WTC11 (cell line): Measurements from ENCODE around the gene INO80. TPM values are rescaled to one million over a fixed set of nuclear protein-coding genes. Genes with fewer than 3 reads are reported as not detected.

Experiments used
- ATAC-seq: fragments of 200-7000 bp; cut with Tn5 transposase; 2 replicates; pipeline ENCODE4 v1.10.0; 2021; ENCODE audit warnings: mild to moderate bottlenecking, moderate library complexity
- CTCF ChIA-PET: fragments of 300-600 bp; sonication (Branson Sonifier 250); formaldehyde crosslinking; loops from one replicate; lab custom pipeline; 2021; ENCODE audit warnings: antibody characterized with exemption; lab: Charles Lee
- POLR2A ChIA-PET: fragments of 350-600 bp; sonication (Branson Sonifier 250); formaldehyde crosslinking; loops from one replicate; lab custom pipeline; 2021; ENCODE audit warnings: antibody characterized with exemption; lab: Charles Lee
- DNase-seq: peaks from one replicate; pipeline ENCODE4 v3.0.0; 2021; ENCODE audit warnings: low spot score
- H3K27ac Mint-ChIP-seq: 2 replicates; pipeline ENCODE4 v1.8.0; 2021; ENCODE audit warnings: mixed read lengths
- H3K27me3 Mint-ChIP-seq: 2 replicates; pipeline ENCODE4 v1.8.0; 2021; ENCODE audit warnings: low read depth, mild to moderate bottlenecking, moderate library complexity, mixed read lengths
- H3K36me3 Mint-ChIP-seq: 2 replicates; pipeline ENCODE4 v1.8.0; 2021; ENCODE audit warnings: mixed read lengths
- H3K4me1 Mint-ChIP-seq: 2 replicates; pipeline ENCODE4 v1.8.0; 2022; ENCODE audit warnings: mixed read lengths
- H3K4me3 Mint-ChIP-seq: 2 replicates; pipeline ENCODE4 v1.8.0; 2021; ENCODE audit warnings: mild to moderate bottlenecking, moderate library complexity, mixed read lengths
- H3K9me3 Mint-ChIP-seq: 2 replicates; pipeline ENCODE4 v1.8.0; 2021; ENCODE audit warnings: mixed read lengths
- ESRRA ChIP-seq: sonication (generic); formaldehyde crosslinking; IDR thresholded peaks from 2 replicates; pipeline ENCODE4 v1.8.1; 2022; ENCODE audit warnings: mild to moderate bottlenecking, missing genetic modification reagents, borderline replicate concordance
- FOXP1 ChIP-seq: sonication (generic); formaldehyde crosslinking; IDR thresholded peaks from 2 replicates; pipeline ENCODE4 v1.8.0; 2022; ENCODE audit warnings: missing genetic modification reagents, mild to moderate bottlenecking, moderate library complexity, borderline replicate concordance
- IRF2 ChIP-seq: sonication (generic); formaldehyde crosslinking; IDR thresholded peaks from 2 replicates; pipeline ENCODE4 v1.8.0; 2022; ENCODE audit warnings: low read depth, missing genetic modification reagents, borderline replicate concordance
- JAZF1 ChIP-seq: fragments of 250-450 bp; sonication (Bioruptor Pico); IDR thresholded peaks from 2 replicates; pipeline ENCODE4 v1.9.0; 2021; ENCODE audit warnings: moderate library complexity, mild to moderate bottlenecking, inconsistent platforms
- JUN ChIP-seq: sonication (generic); formaldehyde crosslinking; IDR thresholded peaks from 2 replicates; pipeline ENCODE4 v1.8.0; 2023; ENCODE audit warnings: mild to moderate bottlenecking, missing genetic modification reagents
- PRRX2 ChIP-seq: fragments of 250-450 bp; sonication (Bioruptor Pico); IDR thresholded peaks from 2 replicates; pipeline ENCODE4 v1.8.0; 2021; ENCODE audit warnings: mild to moderate bottlenecking
- RELA ChIP-seq: sonication (generic); formaldehyde crosslinking; IDR thresholded peaks from 2 replicates; pipeline ENCODE4 v1.8.1; 2022; ENCODE audit warnings: missing genetic modification reagents, mild to moderate bottlenecking, borderline replicate concordance
- RORB ChIP-seq: fragments of 250-450 bp; sonication (Bioruptor Pico); IDR thresholded peaks from 2 replicates; pipeline ENCODE4 v1.9.0; 2021; ENCODE audit warnings: mild to moderate bottlenecking
- SMAD3 ChIP-seq: sonication (generic); formaldehyde crosslinking; IDR thresholded peaks from 2 replicates; pipeline ENCODE4 v1.8.0; 2022; ENCODE audit warnings: missing genetic modification reagents, mild to moderate bottlenecking, borderline replicate concordance
- SMAD4 ChIP-seq: sonication (generic); formaldehyde crosslinking; IDR thresholded peaks from 2 replicates; pipeline ENCODE4 v1.8.0; 2022; ENCODE audit warnings: mild to moderate bottlenecking, missing genetic modification reagents
- ZNF232 ChIP-seq: sonication (generic); formaldehyde crosslinking; IDR thresholded peaks from 2 replicates; pipeline ENCODE4 v1.8.0; 2022; ENCODE audit warnings: mild to moderate bottlenecking, missing genetic modification reagents
- ZNF416 ChIP-seq: fragments of 250-450 bp; sonication (Bioruptor Pico); IDR thresholded peaks from 2 replicates; pipeline ENCODE4 v1.9.0; 2021; ENCODE audit warnings: mild to moderate bottlenecking, inconsistent platforms
- total RNA-seq: library from RNA; stranded (reverse); gene quantifications from 3 replicates; pipeline ENCODE4 v1.2.3, GENCODE V29; 2021
- TF ChIP-seq, protein P1 (sequence below): sonication (generic); formaldehyde crosslinking; IDR thresholded peaks from 2 replicates; pipeline ENCODE4 v1.8.1; 2022; ENCODE audit warnings: low read depth, missing genetic modification reagents, borderline replicate concordance
- TF ChIP-seq, protein P2 (sequence below): sonication (generic); formaldehyde crosslinking; IDR thresholded peaks from 2 replicates; pipeline ENCODE4 v1.8.0; 2022; ENCODE audit warnings: mild to moderate bottlenecking, missing genetic modification reagents
- TF ChIP-seq, protein P3 (sequence below): fragments of 250-450 bp; sonication (Bioruptor Pico); IDR thresholded peaks from 2 replicates; pipeline ENCODE4 v1.9.0; 2021; ENCODE audit warnings: mild to moderate bottlenecking
- TF ChIP-seq, protein P4 (sequence below): sonication (generic); formaldehyde crosslinking; IDR thresholded peaks from 2 replicates; pipeline ENCODE4 v1.8.1; 2022; ENCODE audit warnings: missing genetic modification reagents, borderline replicate concordance
- TF ChIP-seq, protein P5 (sequence below): fragments of 250-450 bp; sonication (Bioruptor Pico); IDR thresholded peaks from 2 replicates; pipeline ENCODE4 v1.9.0; 2021; ENCODE audit warnings: mild to moderate bottlenecking, borderline replicate concordance
- TF ChIP-seq, protein P6 (sequence below): sonication (generic); formaldehyde crosslinking; IDR thresholded peaks from 2 replicates; pipeline ENCODE4 v1.8.1; 2022; ENCODE audit warnings: mild to moderate bottlenecking, moderate library complexity, missing genetic modification reagents
- TF ChIP-seq, protein P7 (sequence below): fragments of 250-450 bp; sonication (Bioruptor Pico); IDR thresholded peaks from 2 replicates; pipeline ENCODE4 v2.1.2; 2022; ENCODE audit warnings: mild to moderate bottlenecking, moderate library complexity

Gene INO80
- total RNA-seq, 1 experiment from 2014 or later = 20.6 TPM

DNA sequence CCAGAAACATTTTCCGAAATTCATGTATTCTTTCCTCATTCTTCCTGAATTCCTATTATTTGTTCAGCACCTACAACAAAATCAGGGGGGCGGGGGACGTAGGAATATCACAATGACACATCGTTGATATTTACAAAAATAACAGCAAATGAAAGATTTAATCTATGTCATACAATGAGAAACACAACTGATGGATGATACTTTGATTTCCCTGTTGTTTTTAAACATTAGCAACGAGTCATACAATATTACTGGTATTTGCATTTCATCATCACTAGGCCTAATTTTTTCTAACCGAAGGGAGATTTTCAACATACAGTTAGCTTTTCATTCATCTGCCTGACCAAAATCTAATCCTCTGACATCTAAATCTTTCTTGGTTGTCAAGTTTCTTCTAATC lies 45.3 kb upstream of the INO80 start:
- H3K36me3 Mint-ChIP-seq = no peaks in the 10 kb centered on the region
- DNase-seq = no peak
- H3K9me3 Mint-ChIP-seq = no peaks in the 10 kb centered on the region
- ATAC-seq = no peak
- no peaks in the 10 kb centered on the region for H3K4me1 Mint-ChIP-seq
- H3K27ac Mint-ChIP-seq = no peak overlapping the region
- no peak overlapping the region for H3K4me3 Mint-ChIP-seq
- TF ChIP-seq SMAD4 = no peak
- no peak for TF ChIP-seq RORB
- no peak for TF ChIP-seq ZNF232 (CRISPR knock-in tag)
- no peak for TF ChIP-seq ZNF416
- TF ChIP-seq, protein P1, sequence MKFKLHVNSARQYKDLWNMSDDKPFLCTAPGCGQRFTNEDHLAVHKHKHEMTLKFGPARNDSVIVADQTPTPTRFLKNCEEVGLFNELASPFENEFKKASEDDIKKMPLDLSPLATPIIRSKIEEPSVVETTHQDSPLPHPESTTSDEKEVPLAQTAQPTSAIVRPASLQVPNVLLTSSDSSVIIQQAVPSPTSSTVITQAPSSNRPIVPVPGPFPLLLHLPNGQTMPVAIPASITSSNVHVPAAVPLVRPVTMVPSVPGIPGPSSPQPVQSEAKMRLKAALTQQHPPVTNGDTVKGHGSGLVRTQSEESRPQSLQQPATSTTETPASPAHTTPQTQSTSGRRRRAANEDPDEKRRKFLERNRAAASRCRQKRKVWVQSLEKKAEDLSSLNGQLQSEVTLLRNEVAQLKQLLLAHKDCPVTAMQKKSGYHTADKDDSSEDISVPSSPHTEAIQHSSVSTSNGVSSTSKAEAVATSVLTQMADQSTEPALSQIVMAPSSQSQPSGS = no peak
- no peak for TF ChIP-seq IRF2 (CRISPR knock-in tag)
- no peak for TF ChIP-seq JAZF1 (CRISPR knock-in tag)
- TF ChIP-seq, protein P2, sequence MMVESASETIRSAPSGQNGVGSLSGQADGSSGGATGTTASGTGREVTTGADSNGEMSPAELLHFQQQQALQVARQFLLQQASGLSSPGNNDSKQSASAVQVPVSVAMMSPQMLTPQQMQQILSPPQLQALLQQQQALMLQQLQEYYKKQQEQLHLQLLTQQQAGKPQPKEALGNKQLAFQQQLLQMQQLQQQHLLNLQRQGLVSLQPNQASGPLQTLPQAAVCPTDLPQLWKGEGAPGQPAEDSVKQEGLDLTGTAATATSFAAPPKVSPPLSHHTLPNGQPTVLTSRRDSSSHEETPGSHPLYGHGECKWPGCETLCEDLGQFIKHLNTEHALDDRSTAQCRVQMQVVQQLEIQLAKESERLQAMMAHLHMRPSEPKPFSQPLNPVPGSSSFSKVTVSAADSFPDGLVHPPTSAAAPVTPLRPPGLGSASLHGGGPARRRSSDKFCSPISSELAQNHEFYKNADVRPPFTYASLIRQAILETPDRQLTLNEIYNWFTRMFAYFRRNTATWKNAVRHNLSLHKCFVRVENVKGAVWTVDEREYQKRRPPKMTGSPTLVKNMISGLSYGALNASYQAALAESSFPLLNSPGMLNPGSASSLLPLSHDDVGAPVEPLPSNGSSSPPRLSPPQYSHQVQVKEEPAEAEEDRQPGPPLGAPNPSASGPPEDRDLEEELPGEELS (CRISPR knock-in tag) = no peak
- TF ChIP-seq, protein P3, sequence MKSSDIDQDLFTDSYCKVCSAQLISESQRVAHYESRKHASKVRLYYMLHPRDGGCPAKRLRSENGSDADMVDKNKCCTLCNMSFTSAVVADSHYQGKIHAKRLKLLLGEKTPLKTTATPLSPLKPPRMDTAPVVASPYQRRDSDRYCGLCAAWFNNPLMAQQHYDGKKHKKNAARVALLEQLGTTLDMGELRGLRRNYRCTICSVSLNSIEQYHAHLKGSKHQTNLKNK (CRISPR knock-in tag) = no peak
- TF ChIP-seq, protein P4, sequence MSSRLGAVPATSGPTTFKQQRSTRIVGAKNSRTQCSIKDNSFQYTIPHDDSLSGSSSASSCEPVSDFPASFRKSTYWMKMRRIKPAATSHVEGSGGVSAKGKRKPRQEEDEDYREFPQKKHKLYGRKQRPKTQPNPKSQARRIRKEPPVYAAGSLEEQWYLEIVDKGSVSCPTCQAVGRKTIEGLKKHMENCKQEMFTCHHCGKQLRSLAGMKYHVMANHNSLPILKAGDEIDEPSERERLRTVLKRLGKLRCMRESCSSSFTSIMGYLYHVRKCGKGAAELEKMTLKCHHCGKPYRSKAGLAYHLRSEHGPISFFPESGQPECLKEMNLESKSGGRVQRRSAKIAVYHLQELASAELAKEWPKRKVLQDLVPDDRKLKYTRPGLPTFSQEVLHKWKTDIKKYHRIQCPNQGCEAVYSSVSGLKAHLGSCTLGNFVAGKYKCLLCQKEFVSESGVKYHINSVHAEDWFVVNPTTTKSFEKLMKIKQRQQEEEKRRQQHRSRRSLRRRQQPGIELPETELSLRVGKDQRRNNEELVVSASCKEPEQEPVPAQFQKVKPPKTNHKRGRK (CRISPR knock-in tag) = no peak
- no peak for TF ChIP-seq FOXP1 (CRISPR knock-in tag)
- TF ChIP-seq, protein P5, sequence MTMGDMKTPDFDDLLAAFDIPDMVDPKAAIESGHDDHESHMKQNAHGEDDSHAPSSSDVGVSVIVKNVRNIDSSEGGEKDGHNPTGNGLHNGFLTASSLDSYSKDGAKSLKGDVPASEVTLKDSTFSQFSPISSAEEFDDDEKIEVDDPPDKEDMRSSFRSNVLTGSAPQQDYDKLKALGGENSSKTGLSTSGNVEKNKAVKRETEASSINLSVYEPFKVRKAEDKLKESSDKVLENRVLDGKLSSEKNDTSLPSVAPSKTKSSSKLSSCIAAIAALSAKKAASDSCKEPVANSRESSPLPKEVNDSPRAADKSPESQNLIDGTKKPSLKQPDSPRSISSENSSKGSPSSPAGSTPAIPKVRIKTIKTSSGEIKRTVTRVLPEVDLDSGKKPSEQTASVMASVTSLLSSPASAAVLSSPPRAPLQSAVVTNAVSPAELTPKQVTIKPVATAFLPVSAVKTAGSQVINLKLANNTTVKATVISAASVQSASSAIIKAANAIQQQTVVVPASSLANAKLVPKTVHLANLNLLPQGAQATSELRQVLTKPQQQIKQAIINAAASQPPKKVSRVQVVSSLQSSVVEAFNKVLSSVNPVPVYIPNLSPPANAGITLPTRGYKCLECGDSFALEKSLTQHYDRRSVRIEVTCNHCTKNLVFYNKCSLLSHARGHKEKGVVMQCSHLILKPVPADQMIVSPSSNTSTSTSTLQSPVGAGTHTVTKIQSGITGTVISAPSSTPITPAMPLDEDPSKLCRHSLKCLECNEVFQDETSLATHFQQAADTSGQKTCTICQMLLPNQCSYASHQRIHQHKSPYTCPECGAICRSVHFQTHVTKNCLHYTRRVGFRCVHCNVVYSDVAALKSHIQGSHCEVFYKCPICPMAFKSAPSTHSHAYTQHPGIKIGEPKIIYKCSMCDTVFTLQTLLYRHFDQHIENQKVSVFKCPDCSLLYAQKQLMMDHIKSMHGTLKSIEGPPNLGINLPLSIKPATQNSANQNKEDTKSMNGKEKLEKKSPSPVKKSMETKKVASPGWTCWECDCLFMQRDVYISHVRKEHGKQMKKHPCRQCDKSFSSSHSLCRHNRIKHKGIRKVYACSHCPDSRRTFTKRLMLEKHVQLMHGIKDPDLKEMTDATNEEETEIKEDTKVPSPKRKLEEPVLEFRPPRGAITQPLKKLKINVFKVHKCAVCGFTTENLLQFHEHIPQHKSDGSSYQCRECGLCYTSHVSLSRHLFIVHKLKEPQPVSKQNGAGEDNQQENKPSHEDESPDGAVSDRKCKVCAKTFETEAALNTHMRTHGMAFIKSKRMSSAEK (CRISPR knock-in tag) = no peak
- no peak for TF ChIP-seq RELA (CRISPR knock-in tag)
- no peak for TF ChIP-seq PRRX2 (CRISPR knock-in tag)
- TF ChIP-seq, protein P6, sequence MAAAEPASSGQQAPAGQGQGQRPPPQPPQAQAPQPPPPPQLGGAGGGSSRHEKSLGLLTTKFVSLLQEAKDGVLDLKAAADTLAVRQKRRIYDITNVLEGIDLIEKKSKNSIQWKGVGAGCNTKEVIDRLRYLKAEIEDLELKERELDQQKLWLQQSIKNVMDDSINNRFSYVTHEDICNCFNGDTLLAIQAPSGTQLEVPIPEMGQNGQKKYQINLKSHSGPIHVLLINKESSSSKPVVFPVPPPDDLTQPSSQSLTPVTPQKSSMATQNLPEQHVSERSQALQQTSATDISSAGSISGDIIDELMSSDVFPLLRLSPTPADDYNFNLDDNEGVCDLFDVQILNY (CRISPR knock-in tag) = no peak
- no peak for TF ChIP-seq JUN (CRISPR knock-in tag)
- TF ChIP-seq ESRRA (CRISPR knock-in tag) = no peak
- TF ChIP-seq SMAD3 (CRISPR knock-in tag) = no peak
- TF ChIP-seq, protein P7, sequence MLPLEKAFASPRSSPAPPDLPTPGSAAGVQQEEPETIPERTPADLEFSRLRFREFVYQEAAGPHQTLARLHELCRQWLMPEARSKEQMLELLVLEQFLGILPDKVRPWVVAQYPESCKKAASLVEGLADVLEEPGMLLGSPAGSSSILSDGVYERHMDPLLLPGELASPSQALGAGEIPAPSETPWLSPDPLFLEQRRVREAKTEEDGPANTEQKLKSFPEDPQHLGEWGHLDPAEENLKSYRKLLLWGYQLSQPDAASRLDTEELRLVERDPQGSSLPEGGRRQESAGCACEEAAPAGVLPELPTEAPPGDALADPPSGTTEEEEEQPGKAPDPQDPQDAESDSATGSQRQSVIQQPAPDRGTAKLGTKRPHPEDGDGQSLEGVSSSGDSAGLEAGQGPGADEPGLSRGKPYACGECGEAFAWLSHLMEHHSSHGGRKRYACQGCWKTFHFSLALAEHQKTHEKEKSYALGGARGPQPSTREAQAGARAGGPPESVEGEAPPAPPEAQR (CRISPR knock-in tag) = no peak
- POLR2A ChIA-PET = no interaction called here
- no peaks in the 10 kb centered on the region for H3K27me3 Mint-ChIP-seq
- CTCF ChIA-PET = no interaction called here
